AG04450 (cell line): Measurements from ENCODE around the gene IGSF6. TPM values are rescaled to one million over a fixed set of nuclear protein-coding genes. Genes with fewer than 3 reads are reported as not detected.

Experiments
- CTCF ChIA-PET: fragments of 300-600, 350-600 bp; formaldehyde crosslinking; extraction: SDS; loops from one replicate; lab custom pipeline; 2022; ENCODE audit warnings: antibody characterized with exemption, inconsistent platforms; lab: Charles Lee
- POLR2A ChIA-PET: fragments of 350-600 bp; formaldehyde crosslinking; extraction: SDS; loops from one replicate; lab custom pipeline; 2021; ENCODE audit warnings: antibody characterized with exemption, inconsistent platforms; lab: Yijun Ruan, JAX
- DNase-seq: peaks from one replicate; pipeline ENCODE4 v3.0.0-alpha.2; 2011; ENCODE audit warnings: low read depth, low spot score
- H3K27ac ChIP-seq: one replicate; pipeline ENCODE4 v1.5.1; 2012; ENCODE audit warnings: low read depth, low read length, control low read depth
- H3K27me3 ChIP-seq: one replicate; pipeline ENCODE4 v1.6.0; 2012; ENCODE audit warnings: low read length; ENCODE audit not compliant: control insufficient read depth, insufficient read depth
- H3K4me3 ChIP-seq: 2 replicates; pipeline ENCODE4 v1.5.1; 2011; ENCODE audit warnings: mild to moderate bottlenecking, low read depth, low read length, control low read depth
- H3K9me3 ChIP-seq: 2 replicates; pipeline ENCODE4 v1.5.1; 2012; ENCODE audit warnings: low read length; ENCODE audit not compliant: control insufficient read depth, insufficient read depth
- CTCF ChIP-seq: IDR thresholded peaks from 2 replicates; pipeline ENCODE4 v1.5.1; 2011; ENCODE audit warnings: low read depth, low read length, control low read depth, inconsistent platforms
- polyA plus RNA-seq: library from polyadenylated mRNA; depleted of rRNA; stranded (reverse); fragments of >200 nt; gene quantifications from 2 replicates; pipeline ENCODE4 v1.2.3, GENCODE V29; 2011

Gene IGSF6
- polyA plus RNA-seq, 1 experiment = not detected

GRCh38 chr16:21645261-21645721 is 7.1 kb downstream of the IGSF6 start:
- no peak overlapping the region for H3K4me3 ChIP-seq
- H3K27ac ChIP-seq = no peak overlapping the region
- CTCF ChIA-PET = interaction anchor here (0.9 to 8.9 kb wide), 2 partner anchors 12 to 64 kb away, joined by 6 to 121 read pairs; no protein-coding TSS in a partner anchor

GRCh38 chr16:21644674-21645073 is 7.7 kb downstream of the IGSF6 start:
- ChIA-PET POLR2A (no interaction called here), CTCF (interaction anchor here (0.7 to 8.9 kb wide), 3 partner anchors 11 to 60 kb away, joined by 3 to 121 read pairs (median 13); no protein-coding TSS in a partner anchor)
- Histone ChIP-seq H3K9me3 (no peaks in the 10 kb centered on the region), H3K27ac (no peak overlapping the region), H3K27me3 (no peaks in the 10 kb centered on the region), H3K4me3 (no peak overlapping the region)
- no peak for DNase-seq
- TF ChIP-seq CTCF = no peak

More at GRCh38 chr16:21645261-21645721, 7.1 kb downstream of the IGSF6 start:
- Histone ChIP-seq H3K27me3 (no peaks in the 10 kb centered on the region), H3K9me3 (no peaks in the 10 kb centered on the region)
- DNase-seq = no peak
- no peak for TF ChIP-seq CTCF
- POLR2A ChIA-PET = no interaction called here

- no peak for DNase-seq
- H3K27me3 ChIP-seq = no peaks in the 10 kb centered on the region
- no peak for TF ChIP-seq CTCF
- no peaks in the 10 kb centered on the region for H3K9me3 ChIP-seq
- CTCF ChIA-PET = interaction anchor here (0.7 to 8.9 kb wide), 3 partner anchors 12 to 59 kb away, joined by 3 to 121 read pairs (median 13); no protein-coding TSS in a partner anchor
- H3K4me3 ChIP-seq = no peak overlapping the region
- no peak overlapping the region for H3K27ac ChIP-seq
- POLR2A ChIA-PET = no interaction called here
These were observed 8.6 kb downstream of the IGSF6 start for GRCh38 chr16:21643785-21644184.

GRCh38 chr16:21642861-21643260 is 9.5 kb downstream of the IGSF6 start:
- ChIA-PET POLR2A (no interaction called here), CTCF (interaction anchor here (0.6 to 8.9 kb wide), 6 partner anchors 12 to 65 kb away, joined by 3 to 121 read pairs (median 3); no protein-coding TSS in a partner anchor)
- Histone ChIP-seq H3K4me3 (no peak overlapping the region), H3K27ac (no peak overlapping the region), H3K27me3 (no peaks in the 10 kb centered on the region), H3K9me3 (no peaks in the 10 kb centered on the region)
- no peak for DNase-seq
- no peak for TF ChIP-seq CTCF

- no peak for DNase-seq
- ChIA-PET CTCF (interaction anchor here (0.5 to 8.9 kb wide), 12 partner anchors 8 to 88 kb away, joined by 3 to 121 read pairs (median 4); no protein-coding TSS in a partner anchor), POLR2A (no interaction called here)
These were observed 10.5 kb downstream of the IGSF6 start for GRCh38 chr16:21641916-21642315.

More at GRCh38 chr16:21641916-21642315, 10.5 kb downstream of the IGSF6 start:
- H3K9me3 ChIP-seq = no peaks in the 10 kb centered on the region; the same call in 1 of the 2 replicates
- no peak overlapping the region for H3K4me3 ChIP-seq
- TF ChIP-seq CTCF = no peak
- no peak overlapping the region for H3K27ac ChIP-seq
- H3K27me3 ChIP-seq = no peaks in the 10 kb centered on the region
